ENCODE data around the gene TRERF1.

DNA sequence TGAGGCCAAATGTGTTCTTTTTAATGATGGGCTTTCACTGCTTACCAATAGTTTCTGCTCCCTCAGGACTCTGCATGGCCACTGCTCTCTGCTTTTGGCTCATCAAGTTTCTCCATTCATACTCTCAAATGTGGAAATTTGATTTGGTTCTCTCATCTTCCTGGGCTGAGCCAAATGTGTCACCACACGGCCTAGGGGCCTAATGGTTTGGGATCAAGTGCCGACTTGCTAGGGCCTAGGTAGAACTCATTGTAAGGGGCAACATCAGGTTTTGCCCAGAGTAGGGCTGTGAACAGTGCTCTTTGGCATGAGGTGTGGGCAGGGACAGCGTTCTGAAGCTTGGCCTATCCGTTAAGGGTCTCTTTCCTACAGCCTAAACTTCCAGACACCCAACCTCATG lies 230.2 kb downstream of the TRERF1 start:
- no peak for TF ChIP-seq POLR2A (IDR thresholded peaks at IDR 0.05)
- no peak for TF ChIP-seq POLR2AphosphoS5 (IDR thresholded peaks at IDR 0.05; ENCODE audit: insufficient read depth in 1 of 2, low read depth in 1 of 2)
- TF ChIP-seq CTCF (IDR thresholded peaks at IDR 0.05) = no peak
